SU-DHL-6 (cell line): Measurements from ENCODE around the gene AKT3.

Source experiments
- H2AFZ ChIP-seq: fragments of 200-600 bp; sonication (generic); 2 replicates; pipeline ENCODE4 v1.6.1; 2014; ENCODE audit warnings: low read depth, mild to moderate bottlenecking, moderate library complexity, mixed read lengths, antibody characterized with exemption, low read length; ENCODE audit not compliant: severe bottlenecking
- H3F3A ChIP-seq: fragments of 200-600 bp; shearing (Covaris generic); 2 replicates; pipeline ENCODE4 v1.6.0; 2016; ENCODE audit warnings: antibody characterized with exemption, mild to moderate bottlenecking; ENCODE audit not compliant: insufficient read depth
- H3K27ac ChIP-seq: fragments of 200-600 bp; sonication (generic); 2 replicates; pipeline ENCODE4 v1.5.1; 2016; ENCODE audit warnings: low read depth, mild to moderate bottlenecking, low read length, moderate library complexity, mixed read lengths
- H3K27me3 ChIP-seq: fragments of 200-600 bp; sonication (generic), shearing (Covaris generic); 2 replicates; pipeline ENCODE4 v1.6.0; 2014; ENCODE audit warnings: mild to moderate bottlenecking, low read length
- H3K36me3 ChIP-seq: fragments of 200-600 bp; sonication (generic); 2 replicates; pipeline ENCODE4 v1.6.1; 2014; ENCODE audit warnings: mild to moderate bottlenecking, low read length, mixed read lengths
- H3K4me2 ChIP-seq: fragments of 300-600, 200-600 bp; shearing (Covaris generic), sonication (generic); 2 replicates; pipeline ENCODE4 v1.6.0; 2014; ENCODE audit warnings: low read length, low read depth, mild to moderate bottlenecking; ENCODE audit not compliant: poor library complexity, severe bottlenecking
- H3K4me3 ChIP-seq: fragments of 200-600 bp; sonication (generic); 2 replicates; pipeline ENCODE4 v1.5.1; 2014; ENCODE audit warnings: antibody characterized with exemption, low read length, mild to moderate bottlenecking, mixed read lengths; ENCODE audit not compliant: insufficient read depth, poor library complexity, severe bottlenecking
- H3K79me2 ChIP-seq: fragments of 200-600 bp; sonication (generic); 2 replicates; pipeline ENCODE4 v1.6.1; 2014; ENCODE audit warnings: mild to moderate bottlenecking, low read length, moderate library complexity; ENCODE audit not compliant: insufficient read depth
- H3K9ac ChIP-seq: fragments of 200-600 bp; sonication (generic); 2 replicates; pipeline ENCODE4 v1.7.0; 2014; ENCODE audit warnings: mild to moderate bottlenecking, low read length
- H3K9me2 ChIP-seq: fragments of 200-600 bp; sonication (generic); replicated peaks from 2 replicates; pipeline ENCODE4 v1.6.1; 2014; ENCODE audit warnings: low read length; ENCODE audit not compliant: insufficient read depth
- H3K9me3 ChIP-seq: fragments of 200-600 bp; sonication (generic); 2 replicates; pipeline ENCODE4 v1.6.1; 2014; ENCODE audit warnings: low read length, mixed read lengths; ENCODE audit not compliant: insufficient read depth
- H4K20me1 ChIP-seq: fragments of 200-600 bp; sonication (generic); 2 replicates; pipeline ENCODE4 v1.6.1; 2014; ENCODE audit warnings: low read depth, mild to moderate bottlenecking, antibody characterized with exemption, low read length, moderate library complexity, mixed read lengths
- EZH2phosphoT487 ChIP-seq: fragments of 200-600 bp; sonication (generic), shearing (Covaris generic); conservative IDR thresholded peaks from 2 replicates; pipeline ENCODE4 v1.6.1; 2018; ENCODE audit warnings: mild to moderate bottlenecking, antibody characterized with exemption, low read length, moderate library complexity, mixed read lengths
- TF ChIP-seq, protein P1 (sequence below): fragments of 200-600 bp; sonication (generic); IDR thresholded peaks from one replicate; pipeline ENCODE4 v1.5.1; 2017; ENCODE audit warnings: antibody characterized with exemption, mild to moderate bottlenecking, low read length, moderate library complexity; ENCODE audit not compliant: insufficient read depth, poor library complexity, severe bottlenecking

AKT3 gene

DNA sequence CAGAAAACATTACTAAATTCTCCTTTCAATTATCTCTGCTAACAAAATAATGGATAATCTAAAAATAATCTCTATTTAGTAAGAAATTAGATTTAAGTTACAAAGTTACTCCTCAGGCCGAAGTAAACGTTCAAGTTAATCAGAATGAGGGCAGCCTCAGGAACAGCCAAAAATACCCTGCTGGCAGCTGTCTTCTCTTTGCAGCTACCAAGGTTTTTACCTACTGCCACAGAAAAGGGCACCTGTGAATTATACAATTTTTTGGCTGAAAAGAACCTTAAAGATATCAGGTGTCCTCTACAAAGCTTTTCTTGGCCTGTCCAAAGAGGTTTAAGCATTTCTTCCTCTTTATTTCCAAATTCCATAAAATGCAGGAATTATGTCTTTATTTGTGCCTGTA, 84.4 kb downstream of the AKT3 start:
- Histone ChIP-seq H3K36me3 (no peaks in the 10 kb centered on the region), H3K9ac (no peak overlapping the region), H3K9me3 (no peaks in the 10 kb centered on the region), H3K4me3 (no peak overlapping the region), H2AFZ (no peak overlapping the region), H3K4me2 (no peak overlapping the region), H3K9me2 (no peaks in the 10 kb centered on the region), H4K20me1 (no peaks in the 10 kb centered on the region), H3K27me3 (no peaks in the 10 kb centered on the region), H3K27ac (no peak overlapping the region), H3K79me2 (no peaks in the 10 kb centered on the region), H3F3A (no peaks in the 10 kb centered on the region)
- TF ChIP-seq EZH2phosphoT487: no peak
- TF ChIP-seq, protein P1, sequence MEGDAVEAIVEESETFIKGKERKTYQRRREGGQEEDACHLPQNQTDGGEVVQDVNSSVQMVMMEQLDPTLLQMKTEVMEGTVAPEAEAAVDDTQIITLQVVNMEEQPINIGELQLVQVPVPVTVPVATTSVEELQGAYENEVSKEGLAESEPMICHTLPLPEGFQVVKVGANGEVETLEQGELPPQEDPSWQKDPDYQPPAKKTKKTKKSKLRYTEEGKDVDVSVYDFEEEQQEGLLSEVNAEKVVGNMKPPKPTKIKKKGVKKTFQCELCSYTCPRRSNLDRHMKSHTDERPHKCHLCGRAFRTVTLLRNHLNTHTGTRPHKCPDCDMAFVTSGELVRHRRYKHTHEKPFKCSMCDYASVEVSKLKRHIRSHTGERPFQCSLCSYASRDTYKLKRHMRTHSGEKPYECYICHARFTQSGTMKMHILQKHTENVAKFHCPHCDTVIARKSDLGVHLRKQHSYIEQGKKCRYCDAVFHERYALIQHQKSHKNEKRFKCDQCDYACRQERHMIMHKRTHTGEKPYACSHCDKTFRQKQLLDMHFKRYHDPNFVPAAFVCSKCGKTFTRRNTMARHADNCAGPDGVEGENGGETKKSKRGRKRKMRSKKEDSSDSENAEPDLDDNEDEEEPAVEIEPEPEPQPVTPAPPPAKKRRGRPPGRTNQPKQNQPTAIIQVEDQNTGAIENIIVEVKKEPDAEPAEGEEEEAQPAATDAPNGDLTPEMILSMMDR: no peak

DNA sequence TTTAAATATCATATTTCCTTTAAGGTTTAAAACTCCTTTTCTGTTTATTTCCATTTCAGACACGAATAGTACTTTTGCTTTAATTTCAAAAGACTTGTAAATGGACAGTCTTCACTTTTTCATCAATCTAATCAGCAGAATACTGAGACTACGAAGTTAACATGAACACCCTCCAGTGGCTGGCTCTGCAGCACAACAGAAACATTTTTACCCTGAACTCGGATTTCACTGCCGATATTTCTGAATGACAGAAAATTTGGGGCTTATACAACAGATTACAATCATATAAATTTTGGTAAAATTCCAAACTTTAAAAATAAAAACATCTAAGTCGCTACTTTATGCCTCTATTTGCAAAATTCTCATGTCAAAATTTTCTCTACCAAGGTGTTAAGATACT, 86.2 kb downstream of the AKT3 start:
- no peak overlapping the region for H3K9ac ChIP-seq
- H3K27me3 ChIP-seq: no peaks in the 10 kb centered on the region
- no peaks in the 10 kb centered on the region for H3K9me2 ChIP-seq
- no peaks in the 10 kb centered on the region for H3F3A ChIP-seq
- no peaks in the 10 kb centered on the region for H4K20me1 ChIP-seq
- H3K79me2 ChIP-seq: no peaks in the 10 kb centered on the region
- H2AFZ ChIP-seq: no peak overlapping the region
- H3K36me3 ChIP-seq: no peaks in the 10 kb centered on the region
- no peak for TF ChIP-seq EZH2phosphoT487
- TF ChIP-seq, protein P1: no peak
- no peaks in the 10 kb centered on the region for H3K9me3 ChIP-seq
- no peak overlapping the region for H3K4me3 ChIP-seq
- no peak overlapping the region for H3K4me2 ChIP-seq
- no peak overlapping the region for H3K27ac ChIP-seq

DNA sequence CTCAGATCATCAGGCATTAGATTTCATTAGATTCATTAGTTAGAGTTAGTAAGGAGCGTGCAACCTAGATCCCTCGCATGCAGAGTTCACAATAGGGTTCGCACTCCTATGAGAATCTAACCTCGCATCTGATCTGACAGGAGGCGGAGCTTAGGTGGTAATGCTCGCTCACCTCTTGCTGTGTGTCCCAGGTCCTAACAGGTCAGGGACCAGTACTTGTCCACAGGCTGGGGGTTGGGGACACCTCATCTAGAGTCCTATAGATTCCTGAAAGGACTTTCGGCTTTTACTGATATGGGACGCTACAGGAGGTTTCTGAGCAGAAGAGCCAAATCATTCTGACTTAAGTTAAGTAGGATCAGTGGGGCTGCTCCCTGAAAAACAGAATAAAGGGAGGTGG, 91.4 kb downstream of the AKT3 start:
- Histone ChIP-seq H3K79me2 (no peaks in the 10 kb centered on the region), H3K9me3 (no peaks in the 10 kb centered on the region), H4K20me1 (no peaks in the 10 kb centered on the region)

More for the DNA sequence above, 91.4 kb downstream of the AKT3 start:
- Histone ChIP-seq H3F3A (no peaks in the 10 kb centered on the region), H2AFZ (no peak overlapping the region), H3K27ac (no peak overlapping the region), H3K4me2 (no peak overlapping the region), H3K36me3 (no peaks in the 10 kb centered on the region), H3K9ac (no peak overlapping the region), H3K9me2 (no peaks in the 10 kb centered on the region), H3K27me3 (no peaks in the 10 kb centered on the region), H3K4me3 (no peak overlapping the region)
- no peak for TF ChIP-seq EZH2phosphoT487
- TF ChIP-seq, protein P1: no peak
